Stimulated activated CD8-positive, alpha-beta memory T cell treated with anti-CD3 and anti-CD28 coated beads, Interleukin-15, amount 100 ng/mL, for 24 hours (primary cell): ENCODE data around the gene SRSF1.

Experiments
- DNase-seq: peaks from one replicate; pipeline ENCODE4 v3.0.0-alpha.2; 2020; ENCODE audit warnings: low read depth

The SRSF1 gene

DNA sequence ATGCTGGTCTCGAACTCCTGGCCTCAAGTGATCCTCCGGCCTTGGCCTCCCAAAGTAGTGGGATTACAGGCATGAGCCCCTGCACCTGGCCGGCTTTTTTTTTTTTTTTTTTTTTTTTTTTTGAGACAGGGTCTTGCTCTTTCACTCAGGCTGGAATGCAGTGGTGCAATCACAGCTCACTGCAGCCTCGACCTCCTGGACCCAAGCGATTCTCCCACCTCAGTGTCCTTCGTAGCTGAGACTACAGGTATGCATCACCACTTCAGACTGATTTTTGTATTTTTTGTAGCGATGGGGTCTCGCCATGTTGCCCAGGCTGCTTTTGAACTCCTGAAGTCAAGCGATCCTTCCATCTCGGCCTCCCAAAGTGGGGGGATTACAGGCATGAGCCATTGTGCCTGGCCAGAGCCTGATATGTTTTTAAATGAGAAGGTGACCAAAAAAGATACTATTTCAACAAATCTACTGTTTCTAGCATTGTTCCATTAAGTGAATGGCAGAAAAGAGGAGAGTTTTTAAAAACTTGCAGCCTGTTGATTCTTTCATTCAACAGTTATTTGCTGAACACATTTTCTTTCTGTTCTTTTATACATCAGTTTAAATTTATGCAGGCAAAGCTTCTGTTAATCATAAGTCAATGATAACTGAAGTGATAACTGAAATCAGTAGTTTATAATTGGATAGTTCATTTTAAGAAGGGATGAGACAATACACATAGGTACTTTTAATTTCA is 3.2 kb upstream of the SRSF1 start:
- no peak for DNase-seq

DNA sequence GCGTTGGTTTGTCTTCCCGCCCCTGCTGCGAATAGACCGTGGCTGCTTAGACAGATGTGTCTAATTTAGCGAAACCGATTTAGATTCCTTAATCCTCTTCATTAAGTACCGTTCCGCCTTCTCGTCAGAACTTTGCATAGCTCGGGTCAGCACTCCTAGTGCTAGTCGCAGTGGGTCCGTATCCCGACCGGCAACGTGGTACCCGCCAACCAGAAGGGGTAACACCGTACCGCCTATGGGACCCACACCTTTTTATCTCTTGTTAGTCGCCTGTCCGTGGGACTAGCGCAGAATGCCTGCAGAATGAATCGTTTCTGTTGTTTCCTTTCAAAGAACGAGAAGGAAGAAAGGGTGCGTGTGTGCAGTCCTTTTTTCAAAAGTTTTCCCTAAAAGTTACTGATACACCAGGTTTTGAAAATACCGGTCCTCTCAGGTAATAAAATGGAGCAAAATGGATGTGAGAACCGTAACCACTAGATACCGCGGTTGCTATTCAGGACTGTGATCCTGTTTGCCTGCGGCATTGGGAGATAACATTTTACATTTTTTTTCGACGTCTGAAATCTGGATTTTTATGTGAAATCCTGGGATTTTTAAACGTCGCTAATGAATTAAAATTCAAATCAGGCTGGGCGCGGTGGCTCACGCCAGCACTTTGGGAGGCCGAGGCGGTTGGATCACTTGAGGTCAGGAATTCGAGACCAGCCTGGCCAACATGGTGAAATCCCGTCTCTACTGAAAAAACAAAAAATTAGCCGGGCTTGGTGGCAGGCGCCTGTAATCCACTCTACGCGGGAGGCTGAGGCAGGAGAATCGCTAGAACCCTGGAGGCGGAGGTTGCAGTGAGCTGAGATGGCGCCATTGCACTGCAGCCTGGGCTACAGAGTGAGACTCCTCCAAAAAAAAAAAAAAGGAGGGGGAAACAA is 998 bp upstream of the SRSF1 start:
- DNase-seq = no peak

DNA sequence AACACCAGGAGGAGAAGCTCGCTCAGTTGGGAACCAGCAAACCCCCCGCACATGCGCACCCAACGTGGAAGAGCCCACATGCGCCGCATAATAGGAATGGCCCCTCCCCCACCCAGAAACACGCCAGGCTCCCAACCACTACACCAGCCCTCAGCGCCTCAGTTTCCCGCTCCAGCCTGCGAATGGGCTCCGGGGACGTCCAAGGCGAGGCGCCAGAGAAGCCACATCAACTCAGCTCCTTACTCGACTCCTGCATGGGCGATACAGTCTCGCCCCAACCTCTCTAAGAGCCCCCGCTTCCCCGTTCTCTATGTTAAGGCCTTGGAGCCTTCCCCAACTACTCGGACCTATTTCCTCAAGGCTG is 504 bp downstream of the SRSF1 start:
- peak; percentile 50 for DNase-seq

DNA sequence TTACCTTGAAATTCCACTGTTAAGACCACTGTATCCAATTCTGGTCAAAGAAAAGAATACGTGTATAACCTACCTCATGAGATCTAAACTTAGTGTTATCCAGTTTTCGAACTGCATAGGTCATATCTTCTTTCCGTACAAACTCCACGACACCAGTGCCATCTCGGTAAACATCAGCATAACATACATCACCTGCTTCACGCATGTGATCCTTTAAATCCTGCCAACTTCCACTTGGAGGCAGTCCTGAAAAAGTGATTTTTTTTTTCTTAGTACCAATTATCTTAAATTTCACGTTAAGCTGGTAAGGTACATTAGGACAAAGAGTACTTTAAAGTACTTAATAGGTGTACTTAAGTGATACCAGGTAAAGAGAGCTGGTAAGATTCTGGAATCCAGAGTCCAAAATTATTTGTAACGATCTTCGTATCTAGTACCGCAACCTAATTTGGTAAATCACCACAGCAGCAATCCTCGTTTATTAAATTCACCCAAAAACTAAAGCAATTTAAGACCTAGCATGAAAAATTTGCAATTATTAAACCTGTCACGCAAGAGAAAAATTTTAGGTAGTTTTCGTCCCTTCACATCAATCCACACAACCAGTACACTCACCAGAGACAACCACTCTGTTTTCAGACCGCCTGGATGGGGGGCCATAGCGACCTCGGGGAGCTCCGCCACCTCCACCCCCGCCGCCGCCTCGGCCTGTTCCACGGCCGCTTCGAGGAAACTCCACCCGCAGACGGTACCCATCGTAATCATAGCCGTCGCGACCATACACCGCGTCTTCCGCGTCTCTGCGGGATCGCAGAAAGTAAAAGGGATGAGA is 1.1 kb downstream of the SRSF1 start:
- no peak for DNase-seq

DNA sequence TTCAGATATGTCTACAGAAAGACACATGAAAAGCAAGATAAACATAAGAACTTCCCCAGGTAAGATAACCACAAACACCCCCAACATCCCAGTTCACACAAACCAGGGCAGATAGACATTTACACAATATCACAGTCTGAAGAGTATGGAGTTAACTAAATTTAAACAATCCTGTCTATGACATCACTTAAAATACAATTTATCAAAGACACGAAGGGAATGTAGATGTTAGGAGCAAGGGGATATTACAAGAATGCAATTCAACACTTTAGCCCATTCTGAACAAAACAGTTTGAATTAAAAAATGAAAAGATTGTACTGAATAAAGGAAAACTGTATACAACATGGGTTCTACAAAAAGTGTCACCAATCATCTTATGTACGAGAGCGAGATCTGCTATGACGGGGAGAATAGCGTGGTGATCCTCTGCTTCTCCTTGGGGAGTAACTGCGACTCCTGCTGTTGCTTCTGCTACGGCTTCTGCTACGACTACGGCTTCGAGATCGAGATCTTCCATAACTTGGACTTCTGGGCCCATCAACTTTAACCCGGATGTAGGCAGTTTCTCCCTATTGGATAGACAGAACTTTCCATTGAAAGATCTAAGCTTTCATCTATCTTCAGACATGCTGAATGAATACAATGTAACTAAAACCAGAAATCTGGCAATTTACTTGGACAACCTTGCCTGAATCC is 1.9 kb downstream of the SRSF1 start:
- DNase-seq = no peak

DNA sequence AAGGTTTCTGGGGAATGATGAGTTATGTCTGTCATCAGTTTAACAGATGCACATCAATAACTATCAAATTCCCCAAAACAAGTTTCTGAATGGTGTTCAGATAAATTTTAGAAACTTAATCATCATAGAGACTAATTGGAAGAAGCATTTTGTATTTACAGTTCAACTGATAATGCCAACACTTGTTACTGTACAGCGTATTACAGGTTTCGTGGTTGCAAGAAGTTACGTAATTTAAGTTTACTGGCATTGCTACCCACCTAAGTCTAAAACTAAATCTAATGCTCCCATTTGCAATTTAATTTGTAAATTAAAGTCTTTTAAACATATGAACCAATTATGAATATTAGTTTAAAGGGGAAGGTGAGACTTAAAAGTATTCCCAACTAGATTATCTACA is 3.0 kb downstream of the SRSF1 start:
- no peak for DNase-seq

DNA sequence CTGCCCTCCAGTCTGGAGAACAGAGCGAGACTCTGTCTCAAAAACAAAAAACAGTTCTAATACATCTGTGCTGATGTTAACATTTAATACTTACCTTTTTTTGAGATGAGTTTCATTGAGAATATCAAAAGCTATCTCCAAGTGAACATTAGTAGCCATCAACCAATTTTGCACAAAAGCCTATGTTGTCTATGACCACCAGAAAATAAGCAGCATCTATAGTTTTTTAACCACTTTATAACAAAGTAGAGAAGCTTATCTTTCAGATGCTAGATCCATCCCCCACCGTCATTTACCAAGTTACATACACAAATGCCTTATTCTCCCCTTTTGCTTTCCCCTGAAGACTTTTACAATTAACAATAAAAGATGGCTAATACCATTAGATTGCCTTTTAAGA is 4.1 kb downstream of the SRSF1 start:
- DNase-seq = no peak

DNA sequence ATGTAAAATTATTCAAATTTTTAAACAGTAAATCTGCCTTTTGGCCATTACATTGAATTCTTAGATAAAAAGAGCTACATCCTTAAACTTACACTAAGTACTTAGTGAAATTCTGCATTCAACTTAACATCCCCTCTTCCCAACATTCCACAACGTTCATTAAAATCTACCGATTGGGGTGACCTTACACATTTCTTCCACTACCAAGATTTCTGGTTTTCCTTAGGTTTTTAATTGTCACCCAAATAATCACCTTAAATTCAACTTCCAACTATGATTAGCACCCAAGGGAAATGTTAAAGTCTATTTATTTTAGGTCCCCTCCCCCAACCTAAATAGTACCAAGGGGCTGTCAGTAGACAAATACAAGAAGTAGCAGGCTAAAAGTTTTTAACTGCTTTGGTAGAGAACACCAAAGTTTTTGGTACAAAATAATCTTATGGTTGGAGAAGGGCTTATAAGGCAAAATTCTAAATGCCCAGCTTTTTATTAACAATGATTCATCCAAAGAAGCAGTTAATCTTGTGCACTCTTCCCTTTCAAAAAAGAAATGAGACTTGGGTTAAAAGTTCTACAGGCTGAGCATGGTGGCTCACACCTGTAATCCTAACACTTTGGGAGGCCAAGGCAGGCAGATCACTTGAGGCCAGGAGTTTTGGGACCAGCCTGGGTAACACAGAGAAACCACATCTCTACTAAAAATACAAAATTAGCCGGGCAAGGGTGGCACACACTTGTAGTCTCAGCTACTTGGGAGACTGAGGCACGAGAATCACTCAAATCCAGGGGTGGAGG is 4.7 kb downstream of the SRSF1 start:
- no peak for DNase-seq

DNA sequence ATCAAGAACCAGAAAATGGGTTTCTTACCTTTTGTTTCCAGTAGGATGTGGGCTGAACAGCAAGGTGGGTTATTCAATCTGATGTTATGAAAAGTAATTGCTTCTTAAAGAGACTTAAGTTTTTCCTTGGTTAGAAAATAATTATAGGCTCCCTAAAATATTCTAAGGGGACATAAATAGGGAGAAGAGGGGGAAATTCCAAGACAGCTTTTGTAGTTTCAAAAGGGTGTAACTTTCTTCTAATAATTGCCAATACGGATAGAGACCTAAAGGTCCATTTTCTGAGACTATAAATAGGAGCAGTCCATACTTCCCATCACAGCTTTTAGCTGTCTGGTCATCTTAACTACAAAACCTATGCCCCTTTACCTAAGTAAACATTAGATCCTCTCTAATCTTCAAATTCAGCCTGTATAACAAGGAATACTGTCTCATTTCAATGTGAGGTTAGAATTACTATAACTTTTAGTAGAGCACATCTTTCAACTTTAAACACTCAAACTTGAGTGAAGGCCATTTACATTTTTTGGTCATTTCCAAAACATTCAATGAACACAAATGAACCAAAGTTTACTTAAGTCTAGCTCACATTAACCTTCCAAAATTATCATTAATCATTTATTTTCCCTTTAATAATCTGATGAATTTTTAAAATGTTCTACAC is 5.5 kb downstream of the SRSF1 start:
- DNase-seq = no peak

DNA sequence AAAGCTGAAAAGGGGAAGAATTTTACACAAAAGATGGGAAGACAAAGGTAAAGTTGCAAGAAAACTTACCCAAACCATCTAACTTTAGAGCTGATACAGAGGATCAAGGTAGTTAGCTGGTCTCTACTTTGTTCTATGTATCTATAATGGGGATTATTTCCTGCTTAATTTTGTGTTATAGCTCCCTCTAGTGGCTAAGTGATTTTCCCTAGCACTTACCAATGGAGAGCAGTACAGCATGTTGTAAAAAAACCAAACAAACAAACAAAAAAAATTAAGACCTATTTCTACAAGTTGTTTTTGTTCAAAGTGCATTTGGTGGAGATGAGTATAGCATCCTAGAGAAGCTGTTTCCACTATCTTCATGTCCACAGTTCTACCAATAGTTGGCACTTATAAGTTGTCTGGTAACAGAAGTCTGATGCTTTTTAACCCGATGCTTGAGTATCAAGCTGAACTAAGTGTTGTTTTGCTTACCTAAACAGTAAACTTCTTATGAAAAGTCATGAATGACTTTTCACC is 7.5 kb downstream of the SRSF1 start:
- no peak for DNase-seq

DNA sequence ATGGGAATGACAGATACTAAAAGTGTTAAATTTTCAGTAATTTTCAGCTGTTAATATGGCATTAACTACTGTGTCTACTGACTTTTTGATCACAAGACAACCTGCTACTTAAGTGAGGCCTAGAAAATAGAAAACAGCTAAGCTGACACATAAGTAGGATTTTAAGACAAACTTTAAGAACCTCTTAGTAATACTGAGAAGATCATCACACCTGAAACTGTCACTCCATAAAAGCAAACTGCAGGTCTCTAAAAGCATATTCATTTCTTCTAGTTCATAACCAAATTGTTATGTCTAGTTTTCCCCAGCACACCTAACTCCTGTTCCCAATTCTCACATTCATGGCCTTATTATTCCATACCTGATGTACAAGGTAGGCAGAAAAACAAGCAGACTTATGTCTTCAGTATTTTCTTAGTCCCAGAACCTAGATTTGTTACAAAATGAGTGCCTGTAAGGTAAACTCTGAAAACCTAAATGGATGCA is 8.0 kb downstream of the SRSF1 start:
- no peak for DNase-seq

DNA sequence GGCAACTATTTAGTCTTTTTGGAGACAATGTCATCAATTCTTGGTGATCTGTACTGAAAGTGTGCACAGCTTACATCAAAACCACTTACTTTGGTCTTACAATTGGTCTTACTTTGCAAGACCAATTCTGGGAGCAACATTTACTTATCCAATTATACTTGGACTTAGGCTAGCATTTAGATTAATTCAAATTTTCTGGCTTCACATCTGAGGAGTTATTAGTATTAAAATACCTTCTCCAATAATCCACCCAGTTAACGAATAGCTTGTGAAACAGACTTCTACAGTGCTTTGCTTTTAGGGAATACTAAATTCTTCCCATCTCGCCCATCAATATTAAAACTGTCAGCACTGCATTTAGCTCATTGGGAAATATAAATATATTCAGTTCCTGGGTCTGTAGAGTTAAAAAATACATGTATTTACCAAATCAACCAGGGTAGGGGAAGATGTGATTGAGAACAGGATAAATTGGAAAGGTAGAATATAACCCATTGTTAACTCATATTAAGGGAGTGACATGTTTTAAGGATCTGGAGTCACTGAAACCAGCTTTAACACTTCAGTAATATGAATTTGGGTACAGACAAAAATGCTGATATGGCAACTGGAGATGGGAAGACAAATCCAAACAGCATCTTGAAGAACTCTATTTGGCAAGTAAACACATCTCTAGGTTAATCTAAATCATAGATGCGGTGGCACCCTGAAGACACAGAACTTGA is 9.8 kb downstream of the SRSF1 start:
- DNase-seq = no peak

DNA sequence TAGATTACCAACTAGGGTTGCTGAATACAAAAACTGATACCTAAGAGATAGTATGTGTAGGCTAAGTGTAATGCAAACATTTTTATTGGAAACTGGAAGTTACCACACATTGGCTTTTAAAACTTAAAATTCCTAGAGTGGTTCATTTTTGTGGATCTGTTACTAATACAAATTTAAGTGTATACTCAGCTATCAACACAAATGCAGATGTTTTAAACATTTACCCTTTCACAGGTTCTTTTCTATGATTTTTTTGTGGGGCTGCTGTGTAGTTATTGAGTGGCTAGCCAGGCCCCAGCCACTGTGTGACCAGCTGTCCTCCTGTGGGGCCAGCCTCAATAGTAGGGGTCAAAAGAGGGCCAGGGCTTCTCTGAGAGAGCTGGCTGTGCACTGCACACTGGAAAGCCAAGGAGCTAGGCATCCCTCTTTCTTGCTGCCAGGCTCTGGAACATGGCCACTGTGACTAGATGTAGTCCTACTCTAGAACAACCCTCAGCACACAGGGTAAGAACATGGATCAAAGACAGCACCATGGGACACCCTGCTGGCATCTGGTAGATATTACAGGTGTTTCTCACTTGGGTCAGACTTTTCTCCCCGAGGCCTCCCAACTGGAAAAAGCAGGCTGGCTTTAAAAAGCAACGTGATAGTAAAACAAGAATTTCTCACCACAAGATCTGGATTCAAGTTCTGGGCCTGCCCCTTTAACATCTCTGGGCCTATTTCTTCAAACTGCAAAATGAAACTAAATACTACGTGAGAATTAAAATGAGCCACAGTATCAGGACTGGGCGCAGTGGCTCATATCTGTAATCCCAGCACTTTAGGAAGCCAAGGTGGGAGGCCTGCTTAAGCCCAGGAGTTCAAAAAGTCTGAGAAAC is 11.7 kb downstream of the SRSF1 start:
- no peak for DNase-seq

DNA sequence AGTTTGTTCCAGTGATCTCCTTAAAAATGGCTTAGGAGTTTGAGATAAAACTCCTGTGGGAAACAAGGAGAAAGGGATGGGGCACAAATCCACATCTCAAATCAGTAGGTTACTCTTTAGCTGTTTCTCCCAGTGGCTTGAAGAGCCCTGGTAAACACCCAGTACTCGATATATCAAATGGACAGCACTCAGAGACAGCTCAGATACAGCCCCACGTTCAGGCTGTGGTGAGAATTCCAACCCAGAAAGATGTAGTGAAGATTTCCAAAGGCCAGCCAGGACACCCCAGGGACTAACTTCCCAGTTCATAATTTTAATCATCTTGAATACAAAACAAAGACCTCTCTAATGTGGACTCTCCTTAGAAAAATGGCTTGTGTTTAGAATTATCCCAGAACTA is 12.6 kb downstream of the SRSF1 start:
- DNase-seq = no peak

DNA sequence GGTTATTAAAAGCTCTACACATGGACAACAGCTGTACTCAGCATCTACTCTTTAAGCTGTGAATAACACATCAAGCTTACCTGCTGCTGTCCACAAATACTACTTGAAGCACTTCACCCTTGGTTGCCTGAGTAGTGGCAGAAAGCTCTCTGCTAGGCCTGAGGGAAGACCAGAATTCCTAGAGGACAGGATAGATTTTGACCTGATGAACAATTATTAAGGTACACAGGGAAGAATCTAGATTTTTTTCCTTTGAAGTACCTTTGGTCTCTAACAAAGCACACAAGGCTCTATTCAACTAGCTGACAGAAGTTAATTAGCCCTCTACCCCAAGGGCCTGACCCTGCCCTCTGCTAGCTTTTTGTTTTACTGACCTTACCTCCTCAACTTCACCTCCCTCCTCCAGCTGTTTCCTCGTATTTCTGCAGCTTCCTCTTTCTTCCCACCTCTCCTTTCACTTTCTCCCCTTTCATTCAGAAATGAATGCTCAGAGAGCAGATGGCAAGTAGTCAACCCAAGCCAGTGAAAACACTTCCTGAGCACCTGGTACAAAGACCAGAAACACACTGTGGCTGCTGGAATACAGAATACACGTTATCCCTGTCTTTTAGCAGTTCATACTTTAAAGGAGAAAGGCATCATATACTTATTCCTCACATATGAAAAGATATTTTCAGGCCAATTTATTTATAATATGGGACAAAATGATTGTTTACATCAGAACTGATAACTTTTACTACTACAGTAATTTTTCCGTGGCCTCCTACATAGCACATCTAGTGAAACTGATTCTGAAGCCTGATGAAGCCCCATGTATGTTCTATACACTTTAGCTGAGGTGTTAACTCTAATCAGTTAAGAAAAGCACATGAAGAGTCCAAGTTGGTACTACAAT is 13.3 kb downstream of the SRSF1 start:
- DNase-seq = no peak

DNA sequence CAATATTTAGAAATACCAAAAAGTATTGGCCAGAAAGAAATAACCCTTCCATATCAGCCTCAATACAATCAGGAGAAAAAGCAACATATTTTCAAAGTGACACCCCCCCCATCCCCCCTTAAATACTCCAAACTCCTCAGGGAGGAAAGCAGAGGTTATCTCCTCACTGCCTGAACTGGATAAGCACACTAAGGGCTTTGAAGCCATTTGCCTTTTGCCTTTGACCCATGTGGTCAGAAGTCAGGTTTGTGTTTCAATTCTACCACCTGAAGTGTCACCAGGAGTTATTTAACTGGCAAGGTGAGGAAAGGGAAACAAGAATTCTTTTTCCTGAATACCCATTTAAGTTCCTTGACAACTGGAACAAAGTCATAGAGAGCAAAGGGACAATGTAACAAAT is 15.5 kb downstream of the SRSF1 start:
- DNase-seq = no peak

DNA sequence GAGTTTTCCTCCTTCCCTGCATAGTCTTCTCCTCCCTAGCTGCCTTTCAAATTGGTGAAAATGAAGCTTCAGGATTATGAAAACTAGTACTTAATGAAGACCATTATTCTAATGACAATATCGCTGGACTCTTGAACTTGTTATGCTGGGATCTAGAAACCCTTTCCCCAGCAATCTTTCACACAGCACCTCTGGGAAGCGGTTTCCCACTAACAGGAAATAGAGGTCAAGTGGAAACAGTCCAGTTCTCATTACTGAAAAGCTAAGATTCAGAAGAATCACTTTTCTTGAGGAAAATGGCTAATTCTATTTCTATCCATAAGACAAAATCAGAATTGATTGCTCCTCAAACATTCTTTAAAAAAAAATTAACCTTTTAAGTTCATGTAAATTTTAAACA is 17.0 kb downstream of the SRSF1 start:
- no peak for DNase-seq
